Activated CD4-positive, alpha-beta T cell treated with anti-CD3 and anti-CD28 coated beads, Interleukin-2, amount 50 U/mL, for 4 hours (primary cell): ENCODE measurements around the gene CCDC198.

Experiments used
- DNase-seq, 2 experiments: peaks; one replicate each; pipeline ENCODE4 v3.0.0-alpha.2; 2020

The CCDC198 gene

DNA sequence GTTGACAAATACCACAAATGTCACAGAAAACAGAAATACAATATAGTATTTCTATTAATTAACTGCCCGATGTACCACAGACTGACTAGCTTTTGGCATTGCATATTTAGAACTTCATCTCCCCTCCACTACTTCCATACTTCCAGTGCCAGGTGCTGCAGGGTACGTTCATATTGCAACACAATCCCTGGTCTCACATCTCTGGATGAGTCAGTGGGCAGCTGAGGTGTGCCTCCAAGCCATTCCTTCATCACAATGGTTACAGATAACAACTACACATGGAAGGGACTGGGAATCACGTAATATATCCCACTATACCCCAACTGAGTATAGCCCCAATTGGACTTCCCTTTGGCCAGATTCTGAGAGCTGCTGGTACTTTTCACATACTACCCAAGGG, 31.1 kb downstream of the CCDC198 start:
- DNase-seq, result no peak

DNA sequence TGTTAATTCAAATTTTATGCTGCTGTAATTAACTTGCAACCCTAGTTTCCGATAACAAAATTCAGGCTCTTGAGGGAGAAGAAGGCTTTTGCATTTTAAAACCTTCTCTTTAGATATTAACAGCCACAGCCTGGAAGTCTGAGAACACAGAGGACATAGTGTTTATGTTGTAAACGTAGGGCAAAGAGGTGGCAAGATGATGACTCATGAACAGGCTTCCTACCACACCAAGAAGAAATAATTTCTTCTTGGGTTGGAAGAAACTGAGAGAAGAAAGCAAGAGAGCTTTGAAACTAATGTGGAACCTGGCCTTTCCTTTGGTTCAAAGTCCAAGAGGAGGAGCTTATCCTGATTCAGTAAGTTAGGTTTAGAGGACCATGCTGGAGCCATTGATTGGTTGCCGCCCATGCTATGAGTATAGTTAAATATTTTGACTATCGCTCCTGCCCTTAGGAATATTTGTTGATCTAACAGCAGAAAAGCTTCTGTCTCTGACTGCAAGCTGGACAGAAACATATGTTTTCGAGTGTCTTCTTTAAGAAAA, 31.8 kb downstream of the CCDC198 start:
- no peak for DNase-seq

- DNase-seq, result no peak
These were observed 57.7 kb downstream of the CCDC198 start for GRCh38 chr14:57435923-57436322.

- no peak for DNase-seq
These were observed 72.7 kb downstream of the CCDC198 start for GRCh38 chr14:57420986-57421385.

DNA sequence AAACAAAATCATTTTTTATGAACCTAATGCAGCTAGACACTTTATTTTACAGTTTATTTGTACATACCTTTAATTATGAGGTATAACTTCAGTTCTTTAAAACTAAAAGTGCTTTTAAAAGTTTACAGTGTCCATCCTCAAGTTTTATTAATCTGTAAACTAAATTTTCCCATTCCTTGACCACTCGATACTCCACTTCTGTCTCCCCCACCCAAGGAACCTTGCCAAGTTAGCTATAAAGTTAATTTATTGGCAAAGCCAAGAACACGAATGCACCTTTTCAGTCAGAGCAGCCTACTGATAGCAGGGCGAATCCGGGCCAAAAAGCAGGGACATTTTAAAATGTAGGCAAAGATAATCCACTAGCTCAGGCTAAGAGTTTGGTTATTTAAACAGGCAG, 73.6 kb downstream of the CCDC198 start:
- DNase-seq, result no peak
